GM23338 (cell line): ENCODE measurements around the gene CCDC120. TPM values are rescaled to one million over a fixed set of nuclear protein-coding genes. Genes with fewer than 3 reads are reported as not detected.

ENCODE experiments used
- ATAC-seq: fragments of 200-7000 bp; cut with Tn5 transposase; 3 replicates; pipeline ENCODE4 v1.9.1; 2020
- DNase-seq: peaks from one replicate; pipeline ENCODE4 v3.0.0-alpha.2; 2015; ENCODE audit warnings: low spot score
- H2AFZ ChIP-seq: fragments of 200-600 bp; sonication (generic); 2 replicates; pipeline ENCODE4 v1.8.0; 2016; ENCODE audit warnings: antibody characterized with exemption, mild to moderate bottlenecking, moderate library complexity
- H3F3A ChIP-seq: fragments of 200-600 bp; sonication (generic); replicated peaks from 2 replicates; pipeline ENCODE4 v1.8.0; 2017; ENCODE audit warnings: antibody characterized with exemption, mixed run types, low read depth
- H3K27ac ChIP-seq: fragments of 200-600 bp; sonication (generic); 2 replicates; pipeline ENCODE4 v1.6.1; 2016; ENCODE audit warnings: low read depth
- H3K27me3 ChIP-seq: fragments of 200-600 bp; sonication (generic); 2 replicates; pipeline ENCODE4 v1.8.0; 2016; ENCODE audit warnings: mild to moderate bottlenecking, mixed run types, moderate library complexity; ENCODE audit not compliant: insufficient read depth
- H3K36me3 ChIP-seq: fragments of 200-600 bp; sonication (generic); 2 replicates; pipeline ENCODE4 v1.8.0; 2016; ENCODE audit warnings: mild to moderate bottlenecking; ENCODE audit not compliant: insufficient read depth
- H3K4me1 ChIP-seq: fragments of 200-600 bp; sonication (generic); 2 replicates; pipeline ENCODE4 v1.8.0; 2016; ENCODE audit warnings: mild to moderate bottlenecking, moderate library complexity; ENCODE audit not compliant: insufficient read depth
- H3K4me2 ChIP-seq: fragments of 200-600 bp; sonication (generic); 2 replicates; pipeline ENCODE4 v1.7.1; 2017; ENCODE audit warnings: mixed run types
- H3K4me3 ChIP-seq: fragments of 200-600 bp; sonication (generic); 2 replicates; pipeline ENCODE4 v1.6.1; 2016; ENCODE audit warnings: mixed run types
- H3K79me2 ChIP-seq: fragments of 200-600 bp; sonication (generic); replicated peaks from 2 replicates; pipeline ENCODE4 v1.8.0; 2017; ENCODE audit warnings: mild to moderate bottlenecking; ENCODE audit not compliant: insufficient read depth
- H3K9me2 ChIP-seq: fragments of 200-600 bp; sonication (generic); 2 replicates; pipeline ENCODE4 v1.8.0; 2017; ENCODE audit not compliant: insufficient read depth
- H4K20me1 ChIP-seq: fragments of 200-600 bp; sonication (generic); replicated peaks from 2 replicates; pipeline ENCODE4 v1.8.0; 2017; ENCODE audit warnings: mild to moderate bottlenecking; ENCODE audit not compliant: insufficient read depth
- H3K27ac Mint-ChIP-seq: 2 replicates; pipeline ENCODE4 v1.8.0; 2020; ENCODE audit warnings: inconsistent platforms, mild to moderate bottlenecking, moderate library complexity, mixed read lengths
- H3K27me3 Mint-ChIP-seq: 3 replicates; pipeline ENCODE4 v1.8.0; 2022; ENCODE audit warnings: low read depth, mild to moderate bottlenecking, moderate library complexity, mixed read lengths, inconsistent platforms; ENCODE audit not compliant: insufficient read depth, poor library complexity
- H3K36me3 Mint-ChIP-seq: 3 replicates; pipeline ENCODE4 v1.8.0; 2021; ENCODE audit warnings: low read depth, mild to moderate bottlenecking, inconsistent platforms, moderate library complexity, mixed read lengths
- H3K4me1 Mint-ChIP-seq: 3 replicates; pipeline ENCODE4 v1.8.0; 2020; ENCODE audit warnings: mild to moderate bottlenecking, inconsistent platforms, mixed read lengths
- H3K4me3 Mint-ChIP-seq: 3 replicates; pipeline ENCODE4 v1.8.0; 2021; ENCODE audit warnings: moderate library complexity, mild to moderate bottlenecking, inconsistent platforms, mixed read lengths
- H3K9me3 Mint-ChIP-seq: 3 replicates; pipeline ENCODE4 v1.8.0; 2020; ENCODE audit warnings: moderate library complexity, mild to moderate bottlenecking, inconsistent platforms, mixed read lengths
- CREB1 ChIP-seq: fragments of 250-450 bp; sonication (Bioruptor Pico); IDR thresholded peaks from 2 replicates; pipeline ENCODE4 v1.5.0; 2020; ENCODE audit warnings: low read depth, mild to moderate bottlenecking, moderate library complexity
- ETS1 ChIP-seq: IDR thresholded peaks from 2 replicates; pipeline ENCODE4 v1.6.1; 2016; ENCODE audit warnings: antibody characterized with exemption
- EZH2 ChIP-seq: fragments of 200-600 bp; sonication (generic); IDR thresholded peaks from one replicate; pipeline ENCODE4 v1.8.0; 2017; ENCODE audit warnings: antibody characterized with exemption, mild to moderate bottlenecking, low read depth; ENCODE audit not compliant: unreplicated experiment
- EZH2phosphoT487 ChIP-seq: fragments of 200-600 bp; sonication (generic); IDR thresholded peaks from one replicate; pipeline ENCODE4 v1.8.1; 2018; ENCODE audit warnings: antibody characterized with exemption; ENCODE audit not compliant: unreplicated experiment
- JUNB ChIP-seq: IDR thresholded peaks from one replicate; pipeline ENCODE4 v1.6.1; 2016; ENCODE audit warnings: antibody characterized with exemption; ENCODE audit not compliant: unreplicated experiment
- NANOG ChIP-seq: IDR thresholded peaks from 2 replicates; pipeline ENCODE4 v1.6.1; 2016; ENCODE audit warnings: antibody characterized with exemption, borderline replicate concordance
- POLR2AphosphoS5 ChIP-seq: IDR thresholded peaks from 2 replicates; pipeline ENCODE4 v1.6.1; 2016; ENCODE audit warnings: antibody characterized with exemption, low read depth
- REST ChIP-seq: IDR thresholded peaks from one replicate; pipeline ENCODE4 v1.6.1; 2018; ENCODE audit warnings: antibody characterized with exemption; ENCODE audit not compliant: unreplicated experiment
- STAT1 ChIP-seq: IDR thresholded peaks from one replicate; pipeline ENCODE4 v1.6.1; 2016; ENCODE audit warnings: antibody characterized with exemption; ENCODE audit not compliant: unreplicated experiment
- ZNF114 ChIP-seq: fragments of 250-450 bp; sonication (Bioruptor Pico); IDR thresholded peaks from 2 replicates; pipeline ENCODE4 v1.5.0; 2020; ENCODE audit warnings: mild to moderate bottlenecking, moderate library complexity
- ZNF331 ChIP-seq: fragments of 250-450 bp; sonication (Bioruptor Pico); IDR thresholded peaks from 2 replicates; pipeline ENCODE4 v1.5.0; 2020; ENCODE audit warnings: low read depth, mild to moderate bottlenecking, moderate library complexity
- ZNF462 ChIP-seq: fragments of 250-450 bp; sonication (Bioruptor Pico); IDR thresholded peaks from 2 replicates; pipeline ENCODE4 v1.5.0; 2020; ENCODE audit warnings: mild to moderate bottlenecking, moderate library complexity
- polyA plus RNA-seq: library from polyadenylated mRNA; unstranded; fragments of >200 nt; fragmentation: Nextera tagmentation; extraction: Ambion mirVana; gene quantifications from 2 replicates; pipeline ENCODE4 v1.2.1, GENCODE V29; 2016
- total RNA-seq: library from RNA; depleted of rRNA; stranded (reverse); fragments of >200 nt; shearing (Covaris generic); gene quantifications from 2 replicates; pipeline ENCODE4 v1.2.3, GENCODE V29; 2014
- TF ChIP-seq, protein P1 (sequence below), 2 experiments: fragments of 200-600 bp in 1 of 2; sonication (generic) in 1 of 2; conservative IDR thresholded peaks; 2 replicates each; pipeline versions ENCODE4 v1.5.1 to v1.6.1; 2016 to 2017; ENCODE audit warnings: antibody characterized with exemption in 2 of 2, low read depth in 2 of 2, mild to moderate bottlenecking in 2 of 2, moderate library complexity in 1 of 2

Gene CCDC120
- total and polyA plus RNA-seq, 2 experiments from 2014 or later: 3.3 to 9.9 TPM

DNA sequence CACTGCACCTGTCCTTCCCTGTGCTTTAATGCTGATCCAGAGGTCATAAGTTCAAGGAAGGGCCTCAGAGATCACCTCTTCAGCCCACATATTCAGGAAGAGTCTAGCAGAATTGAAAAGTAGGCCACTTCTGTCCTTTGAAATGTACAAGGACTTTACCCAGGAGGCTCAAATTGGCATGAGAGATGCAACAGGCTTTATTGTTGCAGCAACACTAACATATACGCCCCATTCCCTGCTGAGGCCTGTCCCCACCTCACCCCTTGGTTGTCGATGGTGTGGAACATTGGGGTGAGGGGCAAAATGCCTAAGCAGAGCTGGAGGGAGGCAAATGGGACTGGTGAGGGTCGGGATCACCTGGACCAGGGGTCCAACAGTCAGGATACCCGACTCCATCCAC, 12.2 kb downstream of the CCDC120 start:
- Histone ChIP-seq H3K79me2 (peaks cover 4% of the 10 kb centered on the region; the same call in 1 of the 2 replicates), H4K20me1 (no peaks in the 10 kb centered on the region), H3K4me3 (no peak overlapping the region), H3K27me3 (no peaks in the 10 kb centered on the region), H3F3A (no peaks in the 10 kb centered on the region), H3K27ac (no peak overlapping the region), H3K36me3 (no peaks in the 10 kb centered on the region), H2AFZ (no peak overlapping the region), H3K4me1 (no peaks in the 10 kb centered on the region), H3K4me2 (no peak overlapping the region), H3K9me2 (no peaks in the 10 kb centered on the region)
- no peak overlapping the region for H3K27ac Mint-ChIP-seq
- no peak for DNase-seq
- TF ChIP-seq JUNB: no peak
- no peak for TF ChIP-seq EZH2phosphoT487
- no peak for TF ChIP-seq ZNF114 (CRISPR knock-in tag)
- TF ChIP-seq ETS1: no peak
- TF ChIP-seq STAT1: no peak
- TF ChIP-seq ZNF331 (CRISPR knock-in tag): no peak
- no peak for TF ChIP-seq CREB1
- TF ChIP-seq NANOG: no peak
- no peak for TF ChIP-seq ZNF462 (CRISPR knock-in tag)
- TF ChIP-seq, protein P1, sequence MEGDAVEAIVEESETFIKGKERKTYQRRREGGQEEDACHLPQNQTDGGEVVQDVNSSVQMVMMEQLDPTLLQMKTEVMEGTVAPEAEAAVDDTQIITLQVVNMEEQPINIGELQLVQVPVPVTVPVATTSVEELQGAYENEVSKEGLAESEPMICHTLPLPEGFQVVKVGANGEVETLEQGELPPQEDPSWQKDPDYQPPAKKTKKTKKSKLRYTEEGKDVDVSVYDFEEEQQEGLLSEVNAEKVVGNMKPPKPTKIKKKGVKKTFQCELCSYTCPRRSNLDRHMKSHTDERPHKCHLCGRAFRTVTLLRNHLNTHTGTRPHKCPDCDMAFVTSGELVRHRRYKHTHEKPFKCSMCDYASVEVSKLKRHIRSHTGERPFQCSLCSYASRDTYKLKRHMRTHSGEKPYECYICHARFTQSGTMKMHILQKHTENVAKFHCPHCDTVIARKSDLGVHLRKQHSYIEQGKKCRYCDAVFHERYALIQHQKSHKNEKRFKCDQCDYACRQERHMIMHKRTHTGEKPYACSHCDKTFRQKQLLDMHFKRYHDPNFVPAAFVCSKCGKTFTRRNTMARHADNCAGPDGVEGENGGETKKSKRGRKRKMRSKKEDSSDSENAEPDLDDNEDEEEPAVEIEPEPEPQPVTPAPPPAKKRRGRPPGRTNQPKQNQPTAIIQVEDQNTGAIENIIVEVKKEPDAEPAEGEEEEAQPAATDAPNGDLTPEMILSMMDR (conservative IDR thresholded peaks at IDR 0.05; ENCODE audit: low read depth in 2 of 2): no peak
- TF ChIP-seq POLR2AphosphoS5: no peak
- TF ChIP-seq EZH2: no peak
- TF ChIP-seq REST: no peak
- no peaks in the 10 kb centered on the region for H3K36me3 Mint-ChIP-seq
- ATAC-seq: no peak
- H3K9me3 Mint-ChIP-seq: no peaks in the 10 kb centered on the region; the same call in 1 of the 3 replicates
- no peak overlapping the region; the same call in 2 of the 3 replicates for H3K4me3 Mint-ChIP-seq
- peaks cover 14% of the 10 kb centered on the region for H3K4me1 Mint-ChIP-seq
- H3K27me3 Mint-ChIP-seq: peaks cover 12% of the 10 kb centered on the region
